HepG2 (cell line): ENCODE results near the gene RAD9A. TPM values are rescaled to one million over a fixed set of nuclear protein-coding genes. Genes with fewer than 3 reads are reported as not detected.

Experiments
- BORCS8-MEF2B ChIP-seq: sonication (generic); formaldehyde crosslinking; IDR thresholded peaks from 2 replicates; pipeline ENCODE4 v1.8.0; 2022; ENCODE audit warnings: mild to moderate bottlenecking, missing genetic modification reagents
- BRD4 ChIP-seq: sonication (generic); formaldehyde crosslinking; IDR thresholded peaks from 2 replicates; pipeline ENCODE4 v1.4.0; 2020; ENCODE audit warnings: missing genetic modification reagents
- EED ChIP-seq: sonication (generic); formaldehyde crosslinking; IDR thresholded peaks from 2 replicates; pipeline ENCODE4 v1.5.0; 2020; ENCODE audit warnings: mild to moderate bottlenecking, missing genetic modification reagents
- FOXM1 ChIP-seq: sonication (generic); formaldehyde crosslinking; IDR thresholded peaks from 2 replicates; pipeline ENCODE4 v1.5.0; 2020; ENCODE audit warnings: missing genetic modification reagents
- GABPB1 ChIP-seq: IDR thresholded peaks from 2 replicates; pipeline ENCODE4 v1.6.1; 2016; ENCODE audit warnings: mild to moderate bottlenecking, missing genetic modification reagents, moderate library complexity, missing compliant biosample characterization
- HNRNPH1 ChIP-seq: fragments of 200-400 bp; formaldehyde crosslinking; optimal IDR thresholded peaks from 2 replicates; pipeline ENCODE3; 2017; ENCODE audit warnings: mild to moderate bottlenecking, low read depth, low read length
- HNRNPL ChIP-seq: fragments of 200-400 bp; formaldehyde crosslinking; IDR thresholded peaks from 2 replicates; pipeline ENCODE4 v1.6.1; 2017; ENCODE audit warnings: mild to moderate bottlenecking, low read depth, low read length
- TGIF2 ChIP-seq: IDR thresholded peaks from 2 replicates; pipeline ENCODE4 v1.6.1; 2016; ENCODE audit warnings: control low read depth, missing compliant biosample characterization
- TRIM22 ChIP-seq: fragments of 450-650 bp; IDR thresholded peaks from 2 replicates; pipeline ENCODE4 v1.6.1; 2017
- XRCC5 ChIP-seq: fragments of 200-400 bp; formaldehyde crosslinking; optimal IDR thresholded peaks from 2 replicates; pipeline ENCODE3; 2017; ENCODE audit warnings: mild to moderate bottlenecking, low read length
- ZNF350 ChIP-seq: sonication (generic); formaldehyde crosslinking; IDR thresholded peaks from 2 replicates; pipeline ENCODE4 v1.4.0; 2020; ENCODE audit warnings: mild to moderate bottlenecking, low read depth, missing genetic modification reagents, borderline replicate concordance
- ZNF598 ChIP-seq: sonication (generic); formaldehyde crosslinking; IDR thresholded peaks from 2 replicates; pipeline ENCODE4 v1.5.1; 2020; ENCODE audit warnings: mild to moderate bottlenecking, missing genetic modification reagents, borderline replicate concordance
- polyA plus RNA-seq, 8 experiments: library from polyadenylated mRNA; depleted of rRNA in 3 of 8; stranded (reverse) in 7 of 8; unstranded in 1 of 8; fragments of >200 nt; fragmentation: Illumina TruSeq in 4 of 8; extraction: Trizol in 4 of 8; gene quantifications; 2 replicates each; pipeline versions ENCODE4 v1.2.1 to v1.2.3, GENCODE V29; 2011 to 2016; ENCODE audit warnings: low read depth in 4 of 8, missing spikeins in 1 of 8, mixed read lengths in 1 of 8; ENCODE audit not compliant: insufficient read depth in 1 of 8
- total RNA-seq, 5 experiments: library from RNA; depleted of rRNA; stranded (reverse); fragments of >200 nt; fragmentation: Illumina TruSeq; extraction: Trizol; gene quantifications; 2 replicates each; pipeline ENCODE4 v1.2.3, GENCODE V29; 2016; ENCODE audit warnings: low read depth in 1 of 5
- TF ChIP-seq, protein P1 (sequence below): sonication (generic); formaldehyde crosslinking; IDR thresholded peaks from 2 replicates; pipeline ENCODE4 v1.5.1; 2020; ENCODE audit warnings: mild to moderate bottlenecking, missing genetic modification reagents, moderate library complexity

RAD9A gene
- total and polyA plus RNA-seq, 2 of the 13 experiments (the other 11 are each of a cell fraction or from before 2014, with no cell fraction given) = 10.1 to 15.7 TPM

DNA sequence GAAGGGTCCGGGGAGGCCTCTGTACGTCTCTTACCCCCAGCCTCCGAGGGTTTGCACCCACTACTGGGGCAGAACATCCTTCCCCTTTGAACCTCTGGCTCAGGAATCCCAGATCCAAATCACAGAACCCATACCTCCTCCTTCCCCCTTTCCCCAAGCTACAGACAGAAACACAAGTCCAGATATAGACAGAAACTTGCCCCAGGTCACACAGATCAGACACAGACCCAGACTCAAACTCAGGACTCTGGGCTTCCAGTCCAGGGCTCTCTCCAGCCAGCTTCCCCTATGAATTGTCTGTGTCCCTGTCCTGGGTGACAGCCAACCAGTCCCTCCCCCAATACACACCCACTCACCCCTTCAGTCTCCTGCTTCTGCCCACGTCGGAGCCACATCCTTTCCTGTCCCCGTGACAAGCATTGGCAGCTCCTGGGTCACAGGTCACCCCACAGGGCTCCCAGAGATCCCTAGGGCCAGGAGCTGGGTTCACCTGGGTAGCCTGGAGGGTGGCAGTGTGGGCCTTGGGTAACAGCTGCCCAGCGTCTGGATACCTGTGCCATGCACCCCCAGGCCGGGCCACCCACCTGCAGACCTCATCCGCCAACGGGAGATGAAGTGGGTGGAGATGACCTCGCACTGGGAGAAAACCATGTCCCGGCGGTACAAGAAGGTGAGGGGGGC lies 12.9 kb downstream of the RAD9A start (continued):
- TF ChIP-seq, protein P1, sequence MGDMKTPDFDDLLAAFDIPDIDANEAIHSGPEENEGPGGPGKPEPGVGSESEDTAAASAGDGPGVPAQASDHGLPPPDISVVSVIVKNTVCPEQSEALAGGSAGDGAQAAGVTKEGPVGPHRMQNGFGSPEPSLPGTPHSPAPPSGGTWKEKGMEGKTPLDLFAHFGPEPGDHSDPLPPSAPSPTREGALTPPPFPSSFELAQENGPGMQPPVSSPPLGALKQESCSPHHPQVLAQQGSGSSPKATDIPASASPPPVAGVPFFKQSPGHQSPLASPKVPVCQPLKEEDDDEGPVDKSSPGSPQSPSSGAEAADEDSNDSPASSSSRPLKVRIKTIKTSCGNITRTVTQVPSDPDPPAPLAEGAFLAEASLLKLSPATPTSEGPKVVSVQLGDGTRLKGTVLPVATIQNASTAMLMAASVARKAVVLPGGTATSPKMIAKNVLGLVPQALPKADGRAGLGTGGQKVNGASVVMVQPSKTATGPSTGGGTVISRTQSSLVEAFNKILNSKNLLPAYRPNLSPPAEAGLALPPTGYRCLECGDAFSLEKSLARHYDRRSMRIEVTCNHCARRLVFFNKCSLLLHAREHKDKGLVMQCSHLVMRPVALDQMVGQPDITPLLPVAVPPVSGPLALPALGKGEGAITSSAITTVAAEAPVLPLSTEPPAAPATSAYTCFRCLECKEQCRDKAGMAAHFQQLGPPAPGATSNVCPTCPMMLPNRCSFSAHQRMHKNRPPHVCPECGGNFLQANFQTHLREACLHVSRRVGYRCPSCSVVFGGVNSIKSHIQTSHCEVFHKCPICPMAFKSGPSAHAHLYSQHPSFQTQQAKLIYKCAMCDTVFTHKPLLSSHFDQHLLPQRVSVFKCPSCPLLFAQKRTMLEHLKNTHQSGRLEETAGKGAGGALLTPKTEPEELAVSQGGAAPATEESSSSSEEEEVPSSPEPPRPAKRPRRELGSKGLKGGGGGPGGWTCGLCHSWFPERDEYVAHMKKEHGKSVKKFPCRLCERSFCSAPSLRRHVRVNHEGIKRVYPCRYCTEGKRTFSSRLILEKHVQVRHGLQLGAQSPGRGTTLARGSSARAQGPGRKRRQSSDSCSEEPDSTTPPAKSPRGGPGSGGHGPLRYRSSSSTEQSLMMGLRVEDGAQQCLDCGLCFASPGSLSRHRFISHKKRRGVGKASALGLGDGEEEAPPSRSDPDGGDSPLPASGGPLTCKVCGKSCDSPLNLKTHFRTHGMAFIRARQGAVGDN = peak; percentile 37
- TF ChIP-seq EED (CRISPR knock-in tag) = no peak
- no peak for TF ChIP-seq XRCC5
- TF ChIP-seq ZNF350 (CRISPR knock-in tag) = no peak
- no peak for TF ChIP-seq HNRNPH1
- TF ChIP-seq TRIM22 = no peak
- no peak for TF ChIP-seq TGIF2 (CRISPR knock-in tag)
- TF ChIP-seq BRD4 (CRISPR knock-in tag) = no peak
- TF ChIP-seq ZNF598 (CRISPR knock-in tag) = no peak
- no peak for TF ChIP-seq FOXM1 (CRISPR knock-in tag)
- TF ChIP-seq GABPB1 = no peak
- TF ChIP-seq BORCS8-MEF2B (CRISPR knock-in tag) = no peak
- TF ChIP-seq HNRNPL = peak; percentile 90
